Suprapubic skin (tissue), 4 donors: Measurements from ENCODE around the gene CFAP20DC. TPM values are rescaled to one million over a fixed set of nuclear protein-coding genes. Genes with fewer than 3 reads are reported as not detected.

ENCODE experiments used
- DNase-seq, 2 donors: peaks; one replicate each; pipeline ENCODE4 v3.0.0-alpha.2; 2019; ENCODE audit warnings: low spot score in 2 of 2
- H3K27ac ChIP-seq: fragments of 200-600 bp; sonication (generic); one replicate; pipeline ENCODE4 v1.5.1; 2019
- H3K27me3 ChIP-seq: fragments of 200-600 bp; sonication (generic); one replicate; pipeline ENCODE4 v1.5.1; 2019
- H3K36me3 ChIP-seq: fragments of 200-600 bp; sonication (generic); one replicate; pipeline ENCODE4 v1.5.1; 2019
- H3K4me1 ChIP-seq: fragments of 200-600 bp; sonication (generic); one replicate; pipeline ENCODE4 v1.5.1; 2019
- H3K4me3 ChIP-seq: fragments of 200-600 bp; sonication (generic); one replicate; pipeline ENCODE4 v1.5.1; 2019; ENCODE audit warnings: mild to moderate bottlenecking
- H3K9me3 ChIP-seq: fragments of 200-600 bp; sonication (generic); one replicate; pipeline ENCODE4 v1.5.1; 2019
- CTCF ChIP-seq, 2 donors: fragments of 200-600 bp in 1 of 2; fragments of 450-650 bp in 1 of 2; sonication (generic) in 1 of 2; IDR thresholded peaks; one replicate each; pipeline ENCODE4 v1.5.1; 2016 to 2019; ENCODE audit warnings: antibody characterized with exemption in 2 of 2, mild to moderate bottlenecking in 1 of 2, moderate library complexity in 1 of 2
- EP300 ChIP-seq: sonication (generic); formaldehyde crosslinking; IDR thresholded peaks from one replicate; pipeline ENCODE4 v1.6.1; 2017; ENCODE audit warnings: antibody characterized with exemption
- POLR2A ChIP-seq, 2 donors: fragments of 450-650 bp; IDR thresholded peaks; one replicate each; pipeline ENCODE4 v1.6.1; 2017; ENCODE audit warnings: antibody characterized with exemption in 2 of 2, mild to moderate bottlenecking in 2 of 2, moderate library complexity in 2 of 2
- POLR2AphosphoS5 ChIP-seq, 3 donors: sonication (generic); formaldehyde crosslinking; IDR thresholded peaks; one replicate each; pipeline ENCODE4 v1.6.1; 2017; ENCODE audit warnings: antibody characterized with exemption in 3 of 3
- WGBS: methylation state at CpG from one replicate; pipeline ENCODE4 v1.1.5; 2018; 5-methylcytosine and 5-hydroxymethylcytosine counted together
- total RNA-seq, 4 donors: library from RNA; depleted of rRNA; stranded (reverse); fragments of >200 nt; gene quantifications; one replicate each; pipeline ENCODE4 v1.1.0, GENCODE V29; 2016

The CFAP20DC gene
- total RNA-seq, 4 donors from 2014 or later, result 0.53 to 2.3 (median 0.94) TPM

- no peak overlapping the region for H3K27ac ChIP-seq
- H3K9me3 ChIP-seq, result no peaks in the 10 kb centered on the region
- WGBS, result 64% methylated on average over 2 of the region's 2 CpGs
- DNase-seq, result no peak
- no peaks in the 10 kb centered on the region for H3K27me3 ChIP-seq
- H3K4me3 ChIP-seq, result no peak overlapping the region
- TF ChIP-seq CTCF (IDR thresholded peaks at IDR 0.05), result no peak
- TF ChIP-seq EP300, result no peak
- no peak for TF ChIP-seq POLR2AphosphoS5 (IDR thresholded peaks at IDR 0.05)
- no peak for TF ChIP-seq POLR2A (IDR thresholded peaks at IDR 0.05)
- no peaks in the 10 kb centered on the region for H3K4me1 ChIP-seq
- no peaks in the 10 kb centered on the region for H3K36me3 ChIP-seq
These were observed 183.7 kb downstream of the CFAP20DC start for GRCh38 chr3:58866079-58866478.

GRCh38 chr3:58864480-58864879 is 185.3 kb downstream of the CFAP20DC start:
- TF ChIP-seq POLR2A (IDR thresholded peaks at IDR 0.05) (no peak), POLR2AphosphoS5 (IDR thresholded peaks at IDR 0.05) (no peak), CTCF (IDR thresholded peaks at IDR 0.05) (no peak), EP300 (no peak)
- no peaks in the 10 kb centered on the region for H3K9me3 ChIP-seq
- DNase-seq, result no peak
- H3K27ac ChIP-seq, result no peak overlapping the region
- no peaks in the 10 kb centered on the region for H3K36me3 ChIP-seq
- H3K4me1 ChIP-seq, result no peaks in the 10 kb centered on the region
- H3K4me3 ChIP-seq, result no peak overlapping the region
- no peaks in the 10 kb centered on the region for H3K27me3 ChIP-seq

GRCh38 chr3:58863206-58863605 is 186.6 kb downstream of the CFAP20DC start:
- no peaks in the 10 kb centered on the region for H3K27me3 ChIP-seq
- DNase-seq, result no peak
- no peak overlapping the region for H3K27ac ChIP-seq
- no peaks in the 10 kb centered on the region for H3K4me1 ChIP-seq
- no peak for TF ChIP-seq CTCF (IDR thresholded peaks at IDR 0.05)
- no peak for TF ChIP-seq POLR2AphosphoS5 (IDR thresholded peaks at IDR 0.05)
- TF ChIP-seq POLR2A (IDR thresholded peaks at IDR 0.05), result no peak
- TF ChIP-seq EP300, result no peak
- H3K4me3 ChIP-seq, result no peak overlapping the region
- H3K9me3 ChIP-seq, result no peaks in the 10 kb centered on the region
- 90% methylated on average over 4 of the region's 4 CpGs for WGBS
- H3K36me3 ChIP-seq, result no peaks in the 10 kb centered on the region

- 76% methylated on average over 3 of the region's 3 CpGs for WGBS
- Histone ChIP-seq H3K4me1 (no peaks in the 10 kb centered on the region), H3K36me3 (no peaks in the 10 kb centered on the region), H3K27ac (no peak overlapping the region), H3K9me3 (no peaks in the 10 kb centered on the region), H3K27me3 (no peaks in the 10 kb centered on the region), H3K4me3 (no peak overlapping the region)
- TF ChIP-seq POLR2AphosphoS5 (IDR thresholded peaks at IDR 0.05) (no peak), EP300 (no peak), CTCF (IDR thresholded peaks at IDR 0.05) (no peak), POLR2A (IDR thresholded peaks at IDR 0.05) (no peak)
- no peak for DNase-seq
These were observed 188.3 kb downstream of the CFAP20DC start for GRCh38 chr3:58861551-58861950.

- Histone ChIP-seq H3K27me3 (no peaks in the 10 kb centered on the region), H3K36me3 (no peaks in the 10 kb centered on the region), H3K27ac (no peak overlapping the region), H3K4me3 (no peak overlapping the region), H3K4me1 (no peaks in the 10 kb centered on the region), H3K9me3 (no peaks in the 10 kb centered on the region)
- no peak for DNase-seq
- WGBS, result 25% methylated on average over 3 of the region's 3 CpGs
- TF ChIP-seq POLR2A (IDR thresholded peaks at IDR 0.05) (no peak), CTCF (IDR thresholded peaks at IDR 0.05) (no peak), POLR2AphosphoS5 (IDR thresholded peaks at IDR 0.05) (no peak), EP300 (no peak)
These were observed 191.7 kb downstream of the CFAP20DC start for GRCh38 chr3:58858126-58858525.
